GM23338 (cell line): Measurements from ENCODE around the gene GLI3. TPM values are rescaled to one million over a fixed set of nuclear protein-coding genes. Genes with fewer than 3 reads are reported as not detected.

Experiments
- ATAC-seq: fragments of 200-7000 bp; cut with Tn5 transposase; 3 replicates; pipeline ENCODE4 v1.9.1; 2020
- DNase-seq: peaks from one replicate; pipeline ENCODE4 v3.0.0-alpha.2; 2015; ENCODE audit warnings: low spot score
- H2AFZ ChIP-seq: fragments of 200-600 bp; sonication (generic); 2 replicates; pipeline ENCODE4 v1.8.0; 2016; ENCODE audit warnings: antibody characterized with exemption, mild to moderate bottlenecking, moderate library complexity
- H3F3A ChIP-seq: fragments of 200-600 bp; sonication (generic); replicated peaks from 2 replicates; pipeline ENCODE4 v1.8.0; 2017; ENCODE audit warnings: antibody characterized with exemption, mixed run types, low read depth
- H3K27ac ChIP-seq: fragments of 200-600 bp; sonication (generic); 2 replicates; pipeline ENCODE4 v1.6.1; 2016; ENCODE audit warnings: low read depth
- H3K27me3 ChIP-seq: fragments of 200-600 bp; sonication (generic); 2 replicates; pipeline ENCODE4 v1.8.0; 2016; ENCODE audit warnings: mild to moderate bottlenecking, mixed run types, moderate library complexity; ENCODE audit not compliant: insufficient read depth
- H3K36me3 ChIP-seq: fragments of 200-600 bp; sonication (generic); 2 replicates; pipeline ENCODE4 v1.8.0; 2016; ENCODE audit warnings: mild to moderate bottlenecking; ENCODE audit not compliant: insufficient read depth
- H3K4me1 ChIP-seq: fragments of 200-600 bp; sonication (generic); 2 replicates; pipeline ENCODE4 v1.8.0; 2016; ENCODE audit warnings: mild to moderate bottlenecking, moderate library complexity; ENCODE audit not compliant: insufficient read depth
- H3K4me2 ChIP-seq: fragments of 200-600 bp; sonication (generic); 2 replicates; pipeline ENCODE4 v1.7.1; 2017; ENCODE audit warnings: mixed run types
- H3K4me3 ChIP-seq: fragments of 200-600 bp; sonication (generic); 2 replicates; pipeline ENCODE4 v1.6.1; 2016; ENCODE audit warnings: mixed run types
- H3K79me2 ChIP-seq: fragments of 200-600 bp; sonication (generic); replicated peaks from 2 replicates; pipeline ENCODE4 v1.8.0; 2017; ENCODE audit warnings: mild to moderate bottlenecking; ENCODE audit not compliant: insufficient read depth
- H3K9me2 ChIP-seq: fragments of 200-600 bp; sonication (generic); 2 replicates; pipeline ENCODE4 v1.8.0; 2017; ENCODE audit not compliant: insufficient read depth
- H4K20me1 ChIP-seq: fragments of 200-600 bp; sonication (generic); replicated peaks from 2 replicates; pipeline ENCODE4 v1.8.0; 2017; ENCODE audit warnings: mild to moderate bottlenecking; ENCODE audit not compliant: insufficient read depth
- H3K27ac Mint-ChIP-seq: 2 replicates; pipeline ENCODE4 v1.8.0; 2020; ENCODE audit warnings: inconsistent platforms, mild to moderate bottlenecking, moderate library complexity, mixed read lengths
- H3K27me3 Mint-ChIP-seq: 3 replicates; pipeline ENCODE4 v1.8.0; 2022; ENCODE audit warnings: low read depth, mild to moderate bottlenecking, moderate library complexity, mixed read lengths, inconsistent platforms; ENCODE audit not compliant: insufficient read depth, poor library complexity
- H3K36me3 Mint-ChIP-seq: 3 replicates; pipeline ENCODE4 v1.8.0; 2021; ENCODE audit warnings: low read depth, mild to moderate bottlenecking, inconsistent platforms, moderate library complexity, mixed read lengths
- H3K4me1 Mint-ChIP-seq: 3 replicates; pipeline ENCODE4 v1.8.0; 2020; ENCODE audit warnings: mild to moderate bottlenecking, inconsistent platforms, mixed read lengths
- H3K4me3 Mint-ChIP-seq: 3 replicates; pipeline ENCODE4 v1.8.0; 2021; ENCODE audit warnings: moderate library complexity, mild to moderate bottlenecking, inconsistent platforms, mixed read lengths
- H3K9me3 Mint-ChIP-seq: 3 replicates; pipeline ENCODE4 v1.8.0; 2020; ENCODE audit warnings: moderate library complexity, mild to moderate bottlenecking, inconsistent platforms, mixed read lengths
- CREB1 ChIP-seq: fragments of 250-450 bp; sonication (Bioruptor Pico); IDR thresholded peaks from 2 replicates; pipeline ENCODE4 v1.5.0; 2020; ENCODE audit warnings: low read depth, mild to moderate bottlenecking, moderate library complexity
- EZH2 ChIP-seq: fragments of 200-600 bp; sonication (generic); IDR thresholded peaks from one replicate; pipeline ENCODE4 v1.8.0; 2017; ENCODE audit warnings: antibody characterized with exemption, mild to moderate bottlenecking, low read depth; ENCODE audit not compliant: unreplicated experiment
- EZH2phosphoT487 ChIP-seq: fragments of 200-600 bp; sonication (generic); IDR thresholded peaks from one replicate; pipeline ENCODE4 v1.8.1; 2018; ENCODE audit warnings: antibody characterized with exemption; ENCODE audit not compliant: unreplicated experiment
- JUNB ChIP-seq: IDR thresholded peaks from one replicate; pipeline ENCODE4 v1.6.1; 2016; ENCODE audit warnings: antibody characterized with exemption; ENCODE audit not compliant: unreplicated experiment
- NANOG ChIP-seq: IDR thresholded peaks from 2 replicates; pipeline ENCODE4 v1.6.1; 2016; ENCODE audit warnings: antibody characterized with exemption, borderline replicate concordance
- POLR2AphosphoS5 ChIP-seq: IDR thresholded peaks from 2 replicates; pipeline ENCODE4 v1.6.1; 2016; ENCODE audit warnings: antibody characterized with exemption, low read depth
- STAT1 ChIP-seq: IDR thresholded peaks from one replicate; pipeline ENCODE4 v1.6.1; 2016; ENCODE audit warnings: antibody characterized with exemption; ENCODE audit not compliant: unreplicated experiment
- ZNF114 ChIP-seq: fragments of 250-450 bp; sonication (Bioruptor Pico); IDR thresholded peaks from 2 replicates; pipeline ENCODE4 v1.5.0; 2020; ENCODE audit warnings: mild to moderate bottlenecking, moderate library complexity
- ZNF331 ChIP-seq: fragments of 250-450 bp; sonication (Bioruptor Pico); IDR thresholded peaks from 2 replicates; pipeline ENCODE4 v1.5.0; 2020; ENCODE audit warnings: low read depth, mild to moderate bottlenecking, moderate library complexity
- polyA plus RNA-seq: library from polyadenylated mRNA; unstranded; fragments of >200 nt; fragmentation: Nextera tagmentation; extraction: Ambion mirVana; gene quantifications from 2 replicates; pipeline ENCODE4 v1.2.1, GENCODE V29; 2016
- total RNA-seq: library from RNA; depleted of rRNA; stranded (reverse); fragments of >200 nt; shearing (Covaris generic); gene quantifications from 2 replicates; pipeline ENCODE4 v1.2.3, GENCODE V29; 2014
- TF ChIP-seq, protein P1 (sequence below): IDR thresholded peaks from one replicate; pipeline ENCODE4 v1.6.1; 2018; ENCODE audit warnings: antibody characterized with exemption; ENCODE audit not compliant: unreplicated experiment
- TF ChIP-seq, protein P2 (sequence below), 2 experiments: fragments of 200-600 bp in 1 of 2; sonication (generic) in 1 of 2; conservative IDR thresholded peaks; 2 replicates each; pipeline versions ENCODE4 v1.5.1 to v1.6.1; 2016 to 2017; ENCODE audit warnings: antibody characterized with exemption in 2 of 2, low read depth in 2 of 2, mild to moderate bottlenecking in 2 of 2, moderate library complexity in 1 of 2
- TF ChIP-seq, protein P3 (sequence below): IDR thresholded peaks from 2 replicates; pipeline ENCODE4 v1.6.1; 2016; ENCODE audit warnings: antibody characterized with exemption
- TF ChIP-seq, protein P4 (sequence below): fragments of 250-450 bp; sonication (Bioruptor Pico); IDR thresholded peaks from 2 replicates; pipeline ENCODE4 v1.5.0; 2020; ENCODE audit warnings: mild to moderate bottlenecking, moderate library complexity

Gene GLI3
- total and polyA plus RNA-seq, 2 experiments from 2014 or later: 16.1 to 17.9 TPM

DNA sequence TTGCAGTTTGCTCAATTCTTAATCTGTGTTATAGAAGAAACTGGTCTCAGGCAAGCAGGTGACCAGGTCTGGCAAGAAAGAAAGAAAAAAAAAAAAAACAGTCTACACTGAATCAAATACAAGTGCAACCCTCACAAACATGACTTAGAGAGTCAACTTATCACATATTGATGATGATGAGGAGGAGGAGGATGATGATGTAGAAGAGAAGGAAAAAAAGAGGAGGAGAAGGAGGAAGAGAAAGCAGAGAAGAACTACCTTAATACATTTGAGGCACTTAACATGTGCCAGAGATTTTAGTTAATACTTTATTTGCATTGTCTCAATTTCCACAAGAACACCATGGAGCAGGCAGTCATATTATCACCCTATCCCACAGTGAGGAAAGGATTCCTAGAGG lies 91.5 kb downstream of the GLI3 start:
- DNase-seq (no peak), ATAC-seq (no peak)
- H3K27ac Mint-ChIP-seq: no peak overlapping the region
- no peaks in the 10 kb centered on the region for H3K9me3 Mint-ChIP-seq
- H3K4me1 Mint-ChIP-seq: peaks cover 20% of the 10 kb centered on the region
- no peak overlapping the region for H2AFZ ChIP-seq
- peaks cover 1% of the 10 kb centered on the region for H3K27me3 Mint-ChIP-seq
- no peak overlapping the region for H3K4me3 Mint-ChIP-seq
- H3K79me2 ChIP-seq: peaks cover 3% of the 10 kb centered on the region; the same call in 1 of the 2 replicates
- no peaks in the 10 kb centered on the region for H3K27me3 ChIP-seq
- no peak overlapping the region for H3K27ac ChIP-seq
- H3K4me3 ChIP-seq: no peak overlapping the region
- no peak overlapping the region for H3K4me2 ChIP-seq
- H3K9me2 ChIP-seq: no peaks in the 10 kb centered on the region
- no peaks in the 10 kb centered on the region for H3F3A ChIP-seq
- TF ChIP-seq STAT1 (no peak), EZH2phosphoT487 (no peak), CREB1 (no peak), JUNB (no peak), EZH2 (no peak), NANOG (no peak), ZNF114 (CRISPR knock-in tag) (no peak), ZNF331 (CRISPR knock-in tag) (no peak), POLR2AphosphoS5 (no peak)
- TF ChIP-seq, protein P1, sequence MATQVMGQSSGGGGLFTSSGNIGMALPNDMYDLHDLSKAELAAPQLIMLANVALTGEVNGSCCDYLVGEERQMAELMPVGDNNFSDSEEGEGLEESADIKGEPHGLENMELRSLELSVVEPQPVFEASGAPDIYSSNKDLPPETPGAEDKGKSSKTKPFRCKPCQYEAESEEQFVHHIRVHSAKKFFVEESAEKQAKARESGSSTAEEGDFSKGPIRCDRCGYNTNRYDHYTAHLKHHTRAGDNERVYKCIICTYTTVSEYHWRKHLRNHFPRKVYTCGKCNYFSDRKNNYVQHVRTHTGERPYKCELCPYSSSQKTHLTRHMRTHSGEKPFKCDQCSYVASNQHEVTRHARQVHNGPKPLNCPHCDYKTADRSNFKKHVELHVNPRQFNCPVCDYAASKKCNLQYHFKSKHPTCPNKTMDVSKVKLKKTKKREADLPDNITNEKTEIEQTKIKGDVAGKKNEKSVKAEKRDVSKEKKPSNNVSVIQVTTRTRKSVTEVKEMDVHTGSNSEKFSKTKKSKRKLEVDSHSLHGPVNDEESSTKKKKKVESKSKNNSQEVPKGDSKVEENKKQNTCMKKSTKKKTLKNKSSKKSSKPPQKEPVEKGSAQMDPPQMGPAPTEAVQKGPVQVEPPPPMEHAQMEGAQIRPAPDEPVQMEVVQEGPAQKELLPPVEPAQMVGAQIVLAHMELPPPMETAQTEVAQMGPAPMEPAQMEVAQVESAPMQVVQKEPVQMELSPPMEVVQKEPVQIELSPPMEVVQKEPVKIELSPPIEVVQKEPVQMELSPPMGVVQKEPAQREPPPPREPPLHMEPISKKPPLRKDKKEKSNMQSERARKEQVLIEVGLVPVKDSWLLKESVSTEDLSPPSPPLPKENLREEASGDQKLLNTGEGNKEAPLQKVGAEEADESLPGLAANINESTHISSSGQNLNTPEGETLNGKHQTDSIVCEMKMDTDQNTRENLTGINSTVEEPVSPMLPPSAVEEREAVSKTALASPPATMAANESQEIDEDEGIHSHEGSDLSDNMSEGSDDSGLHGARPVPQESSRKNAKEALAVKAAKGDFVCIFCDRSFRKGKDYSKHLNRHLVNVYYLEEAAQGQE: no peak
- TF ChIP-seq, protein P2, sequence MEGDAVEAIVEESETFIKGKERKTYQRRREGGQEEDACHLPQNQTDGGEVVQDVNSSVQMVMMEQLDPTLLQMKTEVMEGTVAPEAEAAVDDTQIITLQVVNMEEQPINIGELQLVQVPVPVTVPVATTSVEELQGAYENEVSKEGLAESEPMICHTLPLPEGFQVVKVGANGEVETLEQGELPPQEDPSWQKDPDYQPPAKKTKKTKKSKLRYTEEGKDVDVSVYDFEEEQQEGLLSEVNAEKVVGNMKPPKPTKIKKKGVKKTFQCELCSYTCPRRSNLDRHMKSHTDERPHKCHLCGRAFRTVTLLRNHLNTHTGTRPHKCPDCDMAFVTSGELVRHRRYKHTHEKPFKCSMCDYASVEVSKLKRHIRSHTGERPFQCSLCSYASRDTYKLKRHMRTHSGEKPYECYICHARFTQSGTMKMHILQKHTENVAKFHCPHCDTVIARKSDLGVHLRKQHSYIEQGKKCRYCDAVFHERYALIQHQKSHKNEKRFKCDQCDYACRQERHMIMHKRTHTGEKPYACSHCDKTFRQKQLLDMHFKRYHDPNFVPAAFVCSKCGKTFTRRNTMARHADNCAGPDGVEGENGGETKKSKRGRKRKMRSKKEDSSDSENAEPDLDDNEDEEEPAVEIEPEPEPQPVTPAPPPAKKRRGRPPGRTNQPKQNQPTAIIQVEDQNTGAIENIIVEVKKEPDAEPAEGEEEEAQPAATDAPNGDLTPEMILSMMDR (conservative IDR thresholded peaks at IDR 0.05; ENCODE audit: low read depth in 2 of 2): no peak
- TF ChIP-seq, protein P3, sequence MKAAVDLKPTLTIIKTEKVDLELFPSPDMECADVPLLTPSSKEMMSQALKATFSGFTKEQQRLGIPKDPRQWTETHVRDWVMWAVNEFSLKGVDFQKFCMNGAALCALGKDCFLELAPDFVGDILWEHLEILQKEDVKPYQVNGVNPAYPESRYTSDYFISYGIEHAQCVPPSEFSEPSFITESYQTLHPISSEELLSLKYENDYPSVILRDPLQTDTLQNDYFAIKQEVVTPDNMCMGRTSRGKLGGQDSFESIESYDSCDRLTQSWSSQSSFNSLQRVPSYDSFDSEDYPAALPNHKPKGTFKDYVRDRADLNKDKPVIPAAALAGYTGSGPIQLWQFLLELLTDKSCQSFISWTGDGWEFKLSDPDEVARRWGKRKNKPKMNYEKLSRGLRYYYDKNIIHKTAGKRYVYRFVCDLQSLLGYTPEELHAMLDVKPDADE: no peak
- TF ChIP-seq, protein P4, sequence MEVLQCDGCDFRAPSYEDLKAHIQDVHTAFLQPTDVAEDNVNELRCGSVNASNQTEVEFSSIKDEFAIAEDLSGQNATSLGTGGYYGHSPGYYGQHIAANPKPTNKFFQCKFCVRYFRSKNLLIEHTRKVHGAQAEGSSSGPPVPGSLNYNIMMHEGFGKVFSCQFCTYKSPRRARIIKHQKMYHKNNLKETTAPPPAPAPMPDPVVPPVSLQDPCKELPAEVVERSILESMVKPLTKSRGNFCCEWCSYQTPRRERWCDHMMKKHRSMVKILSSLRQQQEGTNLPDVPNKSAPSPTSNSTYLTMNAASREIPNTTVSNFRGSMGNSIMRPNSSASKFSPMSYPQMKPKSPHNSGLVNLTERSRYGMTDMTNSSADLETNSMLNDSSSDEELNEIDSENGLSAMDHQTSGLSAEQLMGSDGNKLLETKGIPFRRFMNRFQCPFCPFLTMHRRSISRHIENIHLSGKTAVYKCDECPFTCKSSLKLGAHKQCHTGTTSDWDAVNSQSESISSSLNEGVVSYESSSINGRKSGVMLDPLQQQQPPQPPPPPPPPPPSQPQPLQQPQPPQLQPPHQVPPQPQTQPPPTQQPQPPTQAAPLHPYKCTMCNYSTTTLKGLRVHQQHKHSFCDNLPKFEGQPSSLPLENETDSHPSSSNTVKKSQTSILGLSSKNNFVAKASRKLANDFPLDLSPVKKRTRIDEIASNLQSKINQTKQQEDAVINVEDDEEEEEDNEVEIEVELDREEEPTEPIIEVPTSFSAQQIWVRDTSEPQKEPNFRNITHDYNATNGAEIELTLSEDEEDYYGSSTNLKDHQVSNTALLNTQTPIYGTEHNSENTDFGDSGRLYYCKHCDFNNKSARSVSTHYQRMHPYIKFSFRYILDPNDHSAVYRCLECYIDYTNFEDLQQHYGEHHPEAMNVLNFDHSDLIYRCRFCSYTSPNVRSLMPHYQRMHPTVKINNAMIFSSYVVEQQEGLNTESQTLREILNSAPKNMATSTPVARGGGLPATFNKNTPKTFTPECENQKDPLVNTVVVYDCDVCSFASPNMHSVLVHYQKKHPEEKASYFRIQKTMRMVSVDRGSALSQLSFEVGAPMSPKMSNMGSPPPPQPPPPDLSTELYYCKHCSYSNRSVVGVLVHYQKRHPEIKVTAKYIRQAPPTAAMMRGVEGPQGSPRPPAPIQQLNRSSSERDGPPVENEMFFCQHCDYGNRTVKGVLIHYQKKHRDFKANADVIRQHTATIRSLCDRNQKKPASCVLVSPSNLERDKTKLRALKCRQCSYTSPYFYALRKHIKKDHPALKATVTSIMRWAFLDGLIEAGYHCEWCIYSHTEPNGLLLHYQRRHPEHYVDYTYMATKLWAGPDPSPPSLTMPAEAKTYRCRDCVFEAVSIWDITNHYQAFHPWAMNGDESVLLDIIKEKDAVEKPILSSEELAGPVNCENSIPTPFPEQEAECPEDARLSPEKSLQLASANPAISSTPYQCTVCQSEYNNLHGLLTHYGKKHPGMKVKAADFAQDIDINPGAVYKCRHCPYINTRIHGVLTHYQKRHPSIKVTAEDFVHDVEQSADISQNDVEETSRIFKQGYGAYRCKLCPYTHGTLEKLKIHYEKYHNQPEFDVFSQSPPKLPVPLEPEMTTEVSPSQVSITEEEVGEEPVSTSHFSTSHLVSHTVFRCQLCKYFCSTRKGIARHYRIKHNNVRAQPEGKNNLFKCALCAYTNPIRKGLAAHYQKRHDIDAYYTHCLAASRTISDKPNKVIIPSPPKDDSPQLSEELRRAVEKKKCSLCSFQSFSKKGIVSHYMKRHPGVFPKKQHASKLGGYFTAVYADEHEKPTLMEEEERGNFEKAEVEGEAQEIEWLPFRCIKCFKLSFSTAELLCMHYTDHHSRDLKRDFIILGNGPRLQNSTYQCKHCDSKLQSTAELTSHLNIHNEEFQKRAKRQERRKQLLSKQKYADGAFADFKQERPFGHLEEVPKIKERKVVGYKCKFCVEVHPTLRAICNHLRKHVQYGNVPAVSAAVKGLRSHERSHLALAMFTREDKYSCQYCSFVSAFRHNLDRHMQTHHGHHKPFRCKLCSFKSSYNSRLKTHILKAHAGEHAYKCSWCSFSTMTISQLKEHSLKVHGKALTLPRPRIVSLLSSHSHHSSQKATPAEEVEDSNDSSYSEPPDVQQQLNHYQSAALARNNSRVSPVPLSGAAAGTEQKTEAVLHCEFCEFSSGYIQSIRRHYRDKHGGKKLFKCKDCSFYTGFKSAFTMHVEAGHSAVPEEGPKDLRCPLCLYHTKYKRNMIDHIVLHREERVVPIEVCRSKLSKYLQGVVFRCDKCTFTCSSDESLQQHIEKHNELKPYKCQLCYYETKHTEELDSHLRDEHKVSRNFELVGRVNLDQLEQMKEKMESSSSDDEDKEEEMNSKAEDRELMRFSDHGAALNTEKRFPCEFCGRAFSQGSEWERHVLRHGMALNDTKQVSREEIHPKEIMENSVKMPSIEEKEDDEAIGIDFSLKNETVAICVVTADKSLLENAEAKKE (CRISPR knock-in tag): no peak
- no peaks in the 10 kb centered on the region; the same call in 1 of the 2 replicates for H4K20me1 ChIP-seq
- no peaks in the 10 kb centered on the region for H3K36me3 ChIP-seq
- H3K36me3 Mint-ChIP-seq: peaks cover 8% of the 10 kb centered on the region; the same call in 2 of the 3 replicates
- H3K4me1 ChIP-seq: peaks cover 17% of the 10 kb centered on the region
